Measurements from ENCODE around the gene GPR32.

DNA sequence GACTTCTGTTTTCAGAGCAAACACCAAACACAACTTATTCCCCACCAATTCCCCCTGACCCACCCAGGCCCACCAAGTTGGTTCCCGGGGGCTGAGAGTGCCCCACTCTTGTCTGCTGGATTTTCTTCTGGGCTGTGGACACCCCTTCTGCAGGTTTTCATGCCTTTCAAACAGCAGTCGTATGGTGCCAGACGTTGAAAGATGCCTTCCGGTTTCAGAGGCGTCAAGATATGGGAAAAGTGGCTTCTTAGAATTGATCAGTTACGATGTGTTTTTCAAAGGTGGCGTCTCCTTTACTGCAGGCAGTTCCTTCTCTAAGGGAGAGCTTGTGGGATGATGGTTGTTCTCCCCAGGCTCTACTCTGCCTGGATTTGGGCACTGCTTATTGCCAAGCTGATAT lies 34.4 kb upstream of the GPR32 start:
- TF ChIP-seq, protein P1, sequence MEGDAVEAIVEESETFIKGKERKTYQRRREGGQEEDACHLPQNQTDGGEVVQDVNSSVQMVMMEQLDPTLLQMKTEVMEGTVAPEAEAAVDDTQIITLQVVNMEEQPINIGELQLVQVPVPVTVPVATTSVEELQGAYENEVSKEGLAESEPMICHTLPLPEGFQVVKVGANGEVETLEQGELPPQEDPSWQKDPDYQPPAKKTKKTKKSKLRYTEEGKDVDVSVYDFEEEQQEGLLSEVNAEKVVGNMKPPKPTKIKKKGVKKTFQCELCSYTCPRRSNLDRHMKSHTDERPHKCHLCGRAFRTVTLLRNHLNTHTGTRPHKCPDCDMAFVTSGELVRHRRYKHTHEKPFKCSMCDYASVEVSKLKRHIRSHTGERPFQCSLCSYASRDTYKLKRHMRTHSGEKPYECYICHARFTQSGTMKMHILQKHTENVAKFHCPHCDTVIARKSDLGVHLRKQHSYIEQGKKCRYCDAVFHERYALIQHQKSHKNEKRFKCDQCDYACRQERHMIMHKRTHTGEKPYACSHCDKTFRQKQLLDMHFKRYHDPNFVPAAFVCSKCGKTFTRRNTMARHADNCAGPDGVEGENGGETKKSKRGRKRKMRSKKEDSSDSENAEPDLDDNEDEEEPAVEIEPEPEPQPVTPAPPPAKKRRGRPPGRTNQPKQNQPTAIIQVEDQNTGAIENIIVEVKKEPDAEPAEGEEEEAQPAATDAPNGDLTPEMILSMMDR (IDR thresholded peaks at IDR 0.05), result no peak
- TF ChIP-seq, protein P2, sequence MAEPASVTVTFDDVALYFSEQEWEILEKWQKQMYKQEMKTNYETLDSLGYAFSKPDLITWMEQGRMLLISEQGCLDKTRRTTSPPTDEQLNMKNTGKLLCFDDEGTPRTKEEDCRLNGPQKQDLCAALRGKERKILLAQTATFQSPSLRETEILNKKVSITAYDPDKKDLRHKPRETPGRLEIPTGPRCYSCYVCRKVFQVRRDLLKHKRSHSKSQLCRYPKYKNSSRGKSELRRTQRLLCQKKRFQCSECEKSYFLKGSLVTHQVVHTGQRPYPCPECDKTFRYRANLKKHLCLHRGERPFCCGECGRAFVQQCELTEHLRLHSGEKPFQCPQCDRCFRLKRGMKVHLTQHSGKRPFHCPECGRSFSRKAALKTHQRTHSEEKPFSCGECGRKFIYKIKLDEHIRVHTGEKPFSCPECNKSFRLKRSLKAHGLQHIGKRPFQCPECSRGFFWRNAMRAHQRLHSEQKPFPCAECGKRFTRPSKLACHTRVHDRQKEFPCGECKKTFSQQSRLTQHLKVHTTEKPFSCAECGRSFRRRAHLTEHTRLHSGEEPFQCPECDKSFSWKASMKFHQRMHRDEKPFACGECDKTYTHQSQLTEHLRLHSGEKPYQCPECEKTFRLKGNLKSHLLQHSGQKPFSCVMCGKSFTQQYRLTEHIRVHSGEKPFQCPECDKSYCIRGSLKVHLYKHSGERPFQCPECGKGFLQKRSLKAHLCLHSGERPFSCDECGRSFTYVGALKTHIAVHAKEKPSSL (CRISPR knock-in tag; conservative IDR thresholded peaks at IDR 0.05), result no peak
- TF ChIP-seq GABPB1 (CRISPR knock-in tag; IDR thresholded peaks at IDR 0.05) (no peak), NR2C2 (CRISPR knock-in tag; IDR thresholded peaks at IDR 0.05) (no peak), CREM (CRISPR knock-in tag; IDR thresholded peaks at IDR 0.05) (no peak), IRF2 (CRISPR knock-in tag; IDR thresholded peaks at IDR 0.05; ENCODE audit: borderline replicate concordance, low read depth) (no peak)
- TF ChIP-seq, protein P3, sequence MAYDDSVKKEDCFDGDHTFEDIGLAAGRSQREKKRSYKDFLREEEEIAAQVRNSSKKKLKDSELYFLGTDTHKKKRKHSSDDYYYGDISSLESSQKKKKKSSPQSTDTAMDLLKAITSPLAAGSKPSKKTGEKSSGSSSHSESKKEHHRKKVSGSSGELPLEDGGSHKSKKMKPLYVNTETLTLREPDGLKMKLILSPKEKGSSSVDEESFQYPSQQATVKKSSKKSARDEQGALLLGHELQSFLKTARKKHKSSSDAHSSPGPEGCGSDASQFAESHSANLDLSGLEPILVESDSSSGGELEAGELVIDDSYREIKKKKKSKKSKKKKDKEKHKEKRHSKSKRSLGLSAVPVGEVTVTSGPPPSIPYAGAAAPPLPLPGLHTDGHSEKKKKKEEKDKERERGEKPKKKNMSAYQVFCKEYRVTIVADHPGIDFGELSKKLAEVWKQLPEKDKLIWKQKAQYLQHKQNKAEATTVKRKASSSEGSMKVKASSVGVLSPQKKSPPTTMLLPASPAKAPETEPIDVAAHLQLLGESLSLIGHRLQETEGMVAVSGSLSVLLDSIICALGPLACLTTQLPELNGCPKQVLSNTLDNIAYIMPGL (CRISPR knock-in tag; IDR thresholded peaks at IDR 0.05), result no peak
- TF ChIP-seq, protein P4, sequence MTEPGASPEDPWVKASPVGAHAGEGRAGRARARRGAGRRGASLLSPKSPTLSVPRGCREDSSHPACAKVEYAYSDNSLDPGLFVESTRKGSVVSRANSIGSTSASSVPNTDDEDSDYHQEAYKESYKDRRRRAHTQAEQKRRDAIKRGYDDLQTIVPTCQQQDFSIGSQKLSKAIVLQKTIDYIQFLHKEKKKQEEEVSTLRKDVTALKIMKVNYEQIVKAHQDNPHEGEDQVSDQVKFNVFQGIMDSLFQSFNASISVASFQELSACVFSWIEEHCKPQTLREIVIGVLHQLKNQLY (CRISPR knock-in tag; IDR thresholded peaks at IDR 0.05), result no peak
- TF ChIP-seq, protein P5, sequence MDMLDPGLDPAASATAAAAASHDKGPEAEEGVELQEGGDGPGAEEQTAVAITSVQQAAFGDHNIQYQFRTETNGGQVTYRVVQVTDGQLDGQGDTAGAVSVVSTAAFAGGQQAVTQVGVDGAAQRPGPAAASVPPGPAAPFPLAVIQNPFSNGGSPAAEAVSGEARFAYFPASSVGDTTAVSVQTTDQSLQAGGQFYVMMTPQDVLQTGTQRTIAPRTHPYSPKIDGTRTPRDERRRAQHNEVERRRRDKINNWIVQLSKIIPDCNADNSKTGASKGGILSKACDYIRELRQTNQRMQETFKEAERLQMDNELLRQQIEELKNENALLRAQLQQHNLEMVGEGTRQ (CRISPR knock-in tag; IDR thresholded peaks at IDR 0.05), result no peak
